Neuron (in vitro differentiated cells): ENCODE measurements around the gene MYO7A.

Experiments used
- H2AFZ ChIP-seq: one replicate; pipeline ENCODE4 v1.6.1; 2013; ENCODE audit warnings: low read depth, mild to moderate bottlenecking, inconsistent platforms, low read length, moderate library complexity
- H3K27me3 ChIP-seq: one replicate; pipeline ENCODE4 v1.6.1; 2013; ENCODE audit warnings: low read length; ENCODE audit not compliant: insufficient read depth
- H3K36me3 ChIP-seq: one replicate; pipeline ENCODE4 v1.6.1; 2013; ENCODE audit warnings: low read length; ENCODE audit not compliant: insufficient read depth
- H3K4me1 ChIP-seq: one replicate; pipeline ENCODE4 v1.6.1; 2013; ENCODE audit warnings: low read length; ENCODE audit not compliant: insufficient read depth
- H3K4me3 ChIP-seq: 2 replicates; pipeline ENCODE4 v1.5.1; 2013; ENCODE audit warnings: mild to moderate bottlenecking, low read length, moderate library complexity
- H3K9me3 ChIP-seq: one replicate; pipeline ENCODE4 v1.6.1; 2013; ENCODE audit warnings: low read length

MYO7A gene

DNA sequence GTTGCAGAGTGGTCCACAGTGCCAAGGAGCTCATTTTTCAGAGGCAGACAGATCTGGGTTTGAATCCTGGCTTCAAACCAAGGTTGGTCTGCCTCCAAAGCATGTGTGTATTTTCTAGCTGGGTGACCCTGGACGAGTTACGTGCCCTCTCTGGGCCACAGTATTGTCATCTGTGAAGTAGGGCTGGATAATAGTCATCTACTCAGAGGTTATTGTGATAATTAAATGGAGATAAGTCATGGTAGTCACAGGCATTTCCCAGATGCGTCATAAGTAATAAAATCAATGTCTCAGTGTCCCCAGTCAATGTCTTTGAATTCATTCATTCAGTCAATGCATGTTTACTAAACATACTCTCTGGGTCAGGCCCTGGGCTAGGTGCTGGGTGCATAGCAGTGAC lies 16.8 kb upstream of the MYO7A start:
- Histone ChIP-seq H2AFZ (no peak overlapping the region), H3K27me3 (no peaks in the 10 kb centered on the region), H3K4me3 (no peak overlapping the region), H3K36me3 (peaks cover 34% of the 10 kb centered on the region), H3K4me1 (no peaks in the 10 kb centered on the region), H3K9me3 (no peaks in the 10 kb centered on the region)

DNA sequence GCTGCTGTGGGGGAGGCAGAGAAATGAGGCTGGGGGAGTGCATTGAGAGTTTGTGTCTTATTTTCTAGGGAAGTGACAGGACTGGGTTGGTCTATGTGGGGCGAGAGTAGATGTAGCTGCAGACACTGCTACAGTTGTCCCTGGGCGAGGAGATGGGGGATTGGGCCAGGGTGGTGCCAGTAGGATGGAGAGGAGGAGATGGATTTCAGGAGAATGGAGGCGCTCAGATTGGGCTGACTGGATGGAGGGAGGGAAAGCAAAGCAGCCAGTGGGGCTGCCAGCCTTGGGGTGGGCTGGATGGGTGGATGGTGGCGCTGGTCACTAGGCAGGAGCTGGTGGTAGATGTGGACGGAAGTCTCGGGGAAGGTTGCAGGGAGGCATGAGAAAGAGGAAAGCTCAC lies 16.1 kb upstream of the MYO7A start:
- Histone ChIP-seq H2AFZ (no peak overlapping the region), H3K4me3 (no peak overlapping the region), H3K36me3 (peaks cover 34% of the 10 kb centered on the region), H3K4me1 (peaks cover under 1% of the 10 kb centered on the region), H3K27me3 (no peaks in the 10 kb centered on the region), H3K9me3 (no peaks in the 10 kb centered on the region)

- Histone ChIP-seq H3K27me3 (no peaks in the 10 kb centered on the region), H3K4me3 (no peak overlapping the region), H3K4me1 (peaks cover 3% of the 10 kb centered on the region), H3K36me3 (peaks cover 39% of the 10 kb centered on the region), H3K9me3 (no peaks in the 10 kb centered on the region), H2AFZ (no peak overlapping the region)
These were observed 15.2 kb upstream of the MYO7A start for GRCh38 chr11:77112641-77113381.

- H3K27me3 ChIP-seq = no peaks in the 10 kb centered on the region
- H3K36me3 ChIP-seq = peaks cover 46% of the 10 kb centered on the region
- H3K9me3 ChIP-seq = no peaks in the 10 kb centered on the region
- no peak overlapping the region for H2AFZ ChIP-seq
- no peak overlapping the region for H3K4me3 ChIP-seq
- peaks cover 3% of the 10 kb centered on the region for H3K4me1 ChIP-seq
These were observed 14.5 kb upstream of the MYO7A start for GRCh38 chr11:77113382-77114088.

- Histone ChIP-seq H3K27me3 (no peaks in the 10 kb centered on the region), H2AFZ (no peak overlapping the region), H3K9me3 (no peaks in the 10 kb centered on the region), H3K36me3 (peaks cover 52% of the 10 kb centered on the region), H3K4me3 (no peak overlapping the region), H3K4me1 (peaks cover 3% of the 10 kb centered on the region)
These were observed 14.0 kb upstream of the MYO7A start for GRCh38 chr11:77114089-77114463.

GRCh38 chr11:77115181-77115611 lies 12.8 kb upstream of the MYO7A start:
- Histone ChIP-seq H3K27me3 (no peaks in the 10 kb centered on the region), H3K4me1 (peaks cover 3% of the 10 kb centered on the region), H3K36me3 (peaks cover 63% of the 10 kb centered on the region), H2AFZ (no peak overlapping the region), H3K4me3 (no peak overlapping the region), H3K9me3 (no peaks in the 10 kb centered on the region)

DNA sequence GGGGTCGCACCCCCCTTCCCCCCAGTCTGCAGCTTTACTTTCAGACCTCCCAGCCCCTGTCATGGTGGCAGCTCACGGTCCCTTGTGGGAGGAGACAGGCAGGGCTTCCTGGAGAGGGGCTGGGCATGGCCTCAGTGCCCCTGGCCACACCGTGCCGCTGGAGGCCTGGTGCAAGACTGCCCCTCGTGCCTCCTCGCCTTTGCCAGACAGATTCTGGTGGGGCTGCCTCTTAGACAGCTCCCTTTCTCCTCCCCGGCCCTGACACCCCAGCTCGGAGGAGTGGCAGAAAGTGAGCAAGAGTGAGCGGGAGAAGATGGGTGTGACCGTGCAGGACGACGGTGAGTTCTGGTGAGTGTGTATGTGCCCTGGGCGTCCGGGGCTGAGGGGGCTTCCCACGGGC lies 12.1 kb upstream of the MYO7A start:
- Histone ChIP-seq H3K9me3 (no peaks in the 10 kb centered on the region), H3K4me1 (peaks cover 3% of the 10 kb centered on the region), H3K27me3 (no peaks in the 10 kb centered on the region), H3K36me3 (peaks cover 70% of the 10 kb centered on the region), H3K4me3 (no peak overlapping the region), H2AFZ (no peak overlapping the region)

DNA sequence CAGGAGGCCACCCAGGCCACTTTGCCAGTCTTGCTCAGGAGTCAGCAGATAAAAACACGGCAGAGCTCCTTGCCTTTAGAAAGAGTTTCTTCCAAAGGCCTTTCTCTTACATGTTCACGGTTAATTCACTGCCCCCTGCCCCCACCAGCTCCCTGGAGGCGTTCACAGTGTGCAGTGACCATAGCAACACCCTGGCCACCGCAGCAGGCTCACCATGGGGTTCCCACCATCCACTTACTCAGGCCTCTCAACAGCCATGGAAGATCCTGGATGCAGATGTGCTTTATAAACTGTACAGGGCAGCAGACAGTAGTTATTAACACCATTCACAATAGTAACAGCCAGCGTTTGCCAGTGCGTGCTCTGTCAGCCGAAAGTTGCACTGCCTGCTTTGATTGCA lies 10.6 kb upstream of the MYO7A start:
- Histone ChIP-seq H2AFZ (no peak overlapping the region), H3K4me1 (peaks cover 3% of the 10 kb centered on the region), H3K4me3 (no peak overlapping the region), H3K9me3 (no peaks in the 10 kb centered on the region), H3K27me3 (no peaks in the 10 kb centered on the region), H3K36me3 (peaks cover 84% of the 10 kb centered on the region)

DNA sequence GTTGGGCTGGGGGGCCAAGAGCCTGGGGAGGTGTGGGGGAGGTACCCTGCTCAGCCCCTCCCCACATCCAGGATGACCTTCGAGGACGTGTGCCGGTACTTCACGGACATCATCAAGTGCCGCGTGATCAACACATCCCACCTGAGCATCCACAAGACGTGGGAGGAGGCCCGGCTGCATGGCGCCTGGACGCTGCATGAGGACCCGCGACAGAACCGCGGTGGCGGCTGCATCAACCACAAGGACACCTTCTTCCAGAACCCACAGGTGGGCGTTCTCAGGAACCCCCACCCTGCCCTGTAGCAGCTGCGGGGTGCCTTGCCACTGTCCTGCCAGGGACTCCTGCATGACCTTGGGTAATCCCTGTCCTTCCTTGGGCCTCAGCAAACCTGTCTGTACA lies 10.0 kb upstream of the MYO7A start:
- no peak overlapping the region for H3K4me3 ChIP-seq
- peaks cover 85% of the 10 kb centered on the region for H3K36me3 ChIP-seq
- H2AFZ ChIP-seq = no peak overlapping the region
- H3K27me3 ChIP-seq = no peaks in the 10 kb centered on the region
- no peaks in the 10 kb centered on the region for H3K9me3 ChIP-seq
- peaks cover 3% of the 10 kb centered on the region for H3K4me1 ChIP-seq

DNA sequence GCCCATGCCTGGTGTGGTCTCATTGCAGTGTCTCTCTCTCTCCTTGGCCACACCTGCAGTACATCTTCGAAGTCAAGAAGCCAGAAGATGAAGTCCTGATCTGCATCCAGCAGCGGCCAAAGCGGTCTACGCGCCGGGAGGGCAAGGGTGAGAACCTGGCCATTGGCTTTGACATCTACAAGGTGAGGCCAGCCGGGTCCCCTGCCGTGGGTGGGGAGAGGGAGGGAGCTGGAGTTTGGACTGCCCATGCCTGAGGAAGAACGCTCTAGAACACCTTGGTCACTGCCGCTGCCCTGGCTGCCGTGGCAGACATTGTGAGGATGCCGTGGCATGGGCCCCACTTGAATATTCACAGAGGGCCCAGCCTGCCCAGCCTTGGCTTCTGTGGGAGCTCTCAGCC lies 9.1 kb upstream of the MYO7A start:
- peaks cover 3% of the 10 kb centered on the region for H3K4me1 ChIP-seq
- no peak overlapping the region for H3K4me3 ChIP-seq
- peaks cover 84% of the 10 kb centered on the region for H3K36me3 ChIP-seq
- H3K9me3 ChIP-seq = no peaks in the 10 kb centered on the region
- no peaks in the 10 kb centered on the region for H3K27me3 ChIP-seq
- no peak overlapping the region for H2AFZ ChIP-seq

DNA sequence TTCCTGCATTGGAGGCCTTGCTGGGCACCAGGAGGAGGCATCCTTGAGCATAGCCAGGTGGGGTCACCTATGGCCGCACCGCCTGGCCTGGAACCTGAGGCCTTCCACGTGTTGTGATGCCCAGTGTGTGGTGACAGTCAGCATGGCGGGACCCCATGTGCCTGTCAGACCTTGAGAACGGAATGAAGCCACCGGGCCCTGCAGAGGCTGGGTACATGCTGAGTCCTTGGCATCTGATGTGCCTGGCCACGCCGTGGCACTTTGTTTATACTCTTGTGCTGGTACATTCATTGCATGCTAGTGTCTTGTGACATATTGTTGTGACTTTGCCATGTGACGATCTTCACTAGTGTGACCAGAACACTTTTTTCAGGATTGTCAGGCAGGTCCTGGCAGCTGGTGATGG lies 8.5 kb upstream of the MYO7A start:
- Histone ChIP-seq H2AFZ (no peak overlapping the region), H3K27me3 (no peaks in the 10 kb centered on the region), H3K9me3 (no peaks in the 10 kb centered on the region), H3K4me3 (no peak overlapping the region), H3K36me3 (peaks cover 84% of the 10 kb centered on the region), H3K4me1 (peaks cover 3% of the 10 kb centered on the region)

GRCh38 chr11:77120571-77120970 lies 7.5 kb upstream of the MYO7A start:
- Histone ChIP-seq H3K4me1 (peaks cover 3% of the 10 kb centered on the region), H3K36me3 (peaks cover 84% of the 10 kb centered on the region), H3K9me3 (no peaks in the 10 kb centered on the region), H2AFZ (no peak overlapping the region), H3K4me3 (no peak overlapping the region), H3K27me3 (no peaks in the 10 kb centered on the region)

DNA sequence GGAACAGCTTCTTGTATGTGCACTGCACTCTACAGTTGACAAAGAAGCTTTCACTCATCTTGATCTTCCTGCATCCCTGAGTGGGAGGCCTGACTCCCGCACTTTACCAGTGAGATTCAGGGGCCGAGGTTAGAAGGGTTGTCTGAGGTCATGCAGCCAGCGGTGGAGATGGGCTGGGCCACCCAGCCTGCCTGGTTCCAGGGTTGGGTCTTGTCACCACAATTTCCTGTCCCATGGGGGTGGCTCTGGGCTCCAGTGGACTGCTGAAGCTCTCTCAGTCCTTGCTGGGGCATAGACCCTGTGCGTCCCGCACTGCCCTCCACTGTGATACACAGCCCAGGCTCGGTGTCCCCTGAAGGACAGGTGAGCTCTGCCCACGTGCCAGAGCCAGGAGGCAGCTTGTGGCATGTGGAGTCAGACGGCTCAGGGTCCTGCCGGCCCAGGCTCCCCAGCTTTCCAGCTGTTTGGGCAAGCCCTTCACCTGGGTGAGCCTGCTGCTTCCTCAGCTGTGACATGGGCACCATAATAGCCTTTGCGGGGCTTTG lies 6.9 kb upstream of the MYO7A start:
- Histone ChIP-seq H3K4me3 (no peak overlapping the region), H2AFZ (no peak overlapping the region), H3K36me3 (peaks cover 78% of the 10 kb centered on the region), H3K27me3 (no peaks in the 10 kb centered on the region), H3K9me3 (no peaks in the 10 kb centered on the region), H3K4me1 (peaks cover 3% of the 10 kb centered on the region)
